HG03139 (cell line): ENCODE measurements around the gene PGM2.
"Not testable (repeated sequence)": the region's sequence is repeated elsewhere in the genome, so short reads cannot be mapped to it uniquely, and the experiment has no call there.

Source experiments
- ATAC-seq: cut with Tn5 transposase; IDR thresholded peaks from one replicate; pipeline ENCODE4 v1.9.1; 2021; ENCODE audit not compliant: unreplicated experiment

The PGM2 gene

GRCh38 chr4:37826295-37827029, at the start of gene PGM2:
PGM2 (plus strand) TSS chr4:37826686; CDS start chr4:37826733, 47 bp downstream.
- peak; percentile 96 for ATAC-seq

GRCh38 chr4:37779896-37780295, 46.6 kb upstream of the PGM2 start:
- ATAC-seq: no peak

DNA sequence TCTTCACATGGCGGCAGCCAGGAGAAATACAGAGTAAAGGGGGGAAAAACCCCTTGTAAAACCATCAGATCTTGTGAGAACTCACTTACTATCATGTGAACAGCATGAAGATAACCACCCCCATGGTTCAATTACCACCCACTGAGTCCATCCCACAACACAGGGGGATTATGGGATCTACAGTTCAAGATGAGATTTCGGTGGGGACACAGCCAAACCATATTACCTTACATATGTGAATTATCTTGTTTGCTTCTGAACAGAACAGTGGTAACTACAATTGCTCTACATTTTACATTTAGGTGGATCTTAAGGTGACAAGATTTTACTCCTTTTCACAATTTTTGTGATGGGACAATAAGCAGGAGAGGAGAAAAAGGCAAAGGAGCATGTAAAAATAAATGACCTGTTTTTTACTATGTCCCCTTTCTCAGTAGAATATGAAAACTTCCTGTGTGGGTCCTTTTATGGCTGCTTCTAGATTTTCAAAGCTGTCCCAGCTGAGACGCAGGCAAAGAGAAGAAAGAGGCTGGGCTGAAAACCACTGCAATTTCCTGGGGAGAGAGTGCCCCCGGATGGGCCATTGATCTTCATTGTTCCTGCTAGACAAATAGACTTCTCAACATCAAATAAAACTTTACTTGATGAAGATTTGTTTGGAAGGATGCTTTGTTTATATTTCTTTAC, 45.9 kb upstream of the PGM2 start:
- no peak for ATAC-seq

DNA sequence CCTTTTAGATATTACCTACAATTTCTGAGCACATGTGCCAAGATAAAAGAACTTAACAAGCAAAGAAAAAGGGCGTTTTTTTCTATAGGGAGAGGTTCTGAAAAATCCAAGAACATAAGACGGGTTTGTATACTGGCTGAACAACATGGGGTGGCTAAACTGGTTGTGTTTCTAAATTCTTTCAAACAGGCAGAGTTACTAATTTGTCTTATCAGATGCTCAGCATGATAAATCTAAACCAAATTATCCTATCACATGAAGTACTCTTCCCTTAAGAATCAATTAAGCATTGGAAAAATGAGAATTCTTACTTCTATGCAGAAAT, 45.4 kb upstream of the PGM2 start:
- no peak for ATAC-seq

DNA sequence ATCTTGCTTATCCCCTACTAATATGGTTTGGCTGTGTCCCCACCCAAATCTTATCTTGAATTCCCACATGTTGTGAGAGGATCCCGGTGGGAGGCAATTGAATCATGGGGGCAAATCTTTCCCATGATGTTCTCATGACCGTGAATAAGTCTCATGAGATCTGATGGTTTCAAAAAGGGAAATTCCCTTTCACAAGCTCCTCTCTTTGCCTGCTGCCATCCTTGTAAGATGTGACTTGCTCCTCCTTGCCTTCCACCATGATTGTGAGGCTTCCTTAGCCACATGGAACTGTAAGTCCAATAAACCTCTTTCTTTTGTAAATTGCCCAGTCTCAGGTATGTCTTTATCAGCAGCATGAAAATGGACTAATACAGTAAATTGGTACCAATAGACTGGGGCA, 40.2 kb upstream of the PGM2 start:
- not testable (repeated sequence) for ATAC-seq

DNA sequence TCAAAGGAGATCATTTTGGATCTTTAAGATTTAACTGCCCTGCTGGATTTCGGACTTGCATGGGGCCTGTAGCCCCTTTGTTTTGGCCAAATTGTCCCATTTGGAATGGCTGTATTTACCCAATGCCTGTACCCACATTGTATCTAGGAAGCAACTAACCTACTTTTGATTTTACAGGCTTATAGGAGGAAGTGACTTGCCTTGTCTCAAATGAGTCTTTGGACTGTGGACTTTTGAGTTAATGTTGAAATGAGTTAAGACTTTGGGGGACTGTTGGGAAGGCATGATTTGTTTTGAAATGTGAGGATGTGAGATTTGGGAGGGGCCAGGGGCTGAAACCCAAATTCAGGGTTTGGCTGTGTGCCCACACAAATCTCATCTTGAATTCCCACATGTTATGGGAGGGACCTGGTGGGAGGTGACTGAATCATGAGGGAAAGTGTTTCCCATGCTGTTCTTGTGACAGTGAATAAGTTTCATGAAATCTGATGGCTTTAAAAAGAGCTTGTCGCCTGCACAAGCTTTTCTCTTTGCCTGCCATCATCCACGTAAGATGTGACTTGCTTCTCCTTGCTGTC, 38.5 kb upstream of the PGM2 start:
- not testable (repeated sequence) for ATAC-seq

GRCh38 chr4:37788819-37789218, 37.7 kb upstream of the PGM2 start:
- no peak for ATAC-seq

GRCh38 chr4:37792241-37792640, 34.2 kb upstream of the PGM2 start:
- no peak for ATAC-seq

- no peak for ATAC-seq
These were observed 32.9 kb upstream of the PGM2 start for GRCh38 chr4:37793562-37793961.

DNA sequence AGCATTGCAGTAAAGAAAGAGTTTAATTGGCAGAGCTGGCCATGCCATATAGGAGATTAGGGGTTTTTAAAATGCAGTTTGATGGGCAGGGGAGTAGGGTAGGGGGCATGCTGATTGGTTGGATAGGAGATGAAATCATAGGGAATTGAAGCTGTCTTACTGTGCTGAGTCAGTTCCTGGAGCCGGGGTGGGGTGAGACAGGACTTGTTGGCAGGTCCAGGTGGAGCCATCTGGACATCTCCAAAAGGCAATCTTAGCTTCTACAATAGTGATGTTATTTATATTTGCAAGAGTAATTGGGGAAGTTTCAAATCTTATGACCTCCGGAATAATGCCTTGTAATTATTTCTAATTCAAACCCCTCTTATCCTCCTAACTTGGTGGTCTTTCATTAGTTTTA, 32.4 kb upstream of the PGM2 start:
- no peak for ATAC-seq

GRCh38 chr4:37795581-37796195, 30.8 kb upstream of the PGM2 start:
- no peak for ATAC-seq

DNA sequence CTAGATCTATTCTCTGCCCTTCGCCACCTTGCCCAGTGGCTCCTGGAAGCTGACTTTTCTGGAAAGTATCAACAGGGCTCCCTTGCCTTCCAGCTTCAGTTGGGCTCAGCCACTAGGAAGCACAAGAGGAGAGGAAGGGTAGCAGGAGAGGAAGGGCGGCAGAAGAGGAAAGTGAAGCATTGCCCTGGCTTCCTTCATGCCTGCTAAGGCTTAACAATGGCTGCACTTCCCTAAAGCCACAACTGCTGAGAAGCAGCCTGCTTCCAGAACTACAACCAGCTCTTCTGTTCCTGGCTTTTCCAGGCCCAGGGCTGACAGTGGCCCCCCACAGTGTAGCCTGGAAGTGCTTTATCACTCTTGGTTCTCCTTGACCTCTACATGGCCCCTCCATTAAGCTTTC, 29.1 kb upstream of the PGM2 start:
- ATAC-seq: no peak

- ATAC-seq: no peak
These were observed 28.6 kb upstream of the PGM2 start for GRCh38 chr4:37797923-37798322.

- ATAC-seq: no peak
These were observed 27.9 kb upstream of the PGM2 start for GRCh38 chr4:37798616-37799015.

- no peak for ATAC-seq
These were observed 26.4 kb upstream of the PGM2 start for GRCh38 chr4:37799941-37800554.

DNA sequence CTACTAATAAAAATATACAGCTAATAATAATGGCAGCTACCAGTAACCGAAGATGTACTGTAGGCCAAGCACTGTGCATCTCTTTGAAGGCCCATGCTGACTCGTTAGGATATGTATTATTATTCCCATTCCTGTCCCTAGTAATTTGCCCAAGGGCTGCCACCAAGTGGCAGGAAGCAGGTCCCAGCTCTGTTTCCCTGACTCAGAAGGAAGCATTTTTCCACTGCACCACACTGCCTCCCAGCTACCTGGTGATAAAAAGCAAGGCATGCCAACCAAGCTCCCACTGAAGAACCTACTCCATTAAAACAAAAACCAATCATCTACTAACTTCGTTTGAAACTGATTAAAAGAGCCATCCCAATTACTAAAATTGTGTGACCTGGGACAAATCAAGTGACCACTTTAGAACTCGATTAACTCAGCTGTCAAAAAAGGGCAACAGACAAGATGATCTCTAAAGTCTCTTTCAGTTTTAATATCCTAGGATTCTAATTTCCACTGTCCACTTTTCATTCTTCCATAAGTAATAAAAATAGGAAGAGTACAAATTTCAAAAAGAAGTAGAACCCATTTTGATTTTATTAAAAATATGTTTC, 24.3 kb upstream of the PGM2 start:
- no peak for ATAC-seq

DNA sequence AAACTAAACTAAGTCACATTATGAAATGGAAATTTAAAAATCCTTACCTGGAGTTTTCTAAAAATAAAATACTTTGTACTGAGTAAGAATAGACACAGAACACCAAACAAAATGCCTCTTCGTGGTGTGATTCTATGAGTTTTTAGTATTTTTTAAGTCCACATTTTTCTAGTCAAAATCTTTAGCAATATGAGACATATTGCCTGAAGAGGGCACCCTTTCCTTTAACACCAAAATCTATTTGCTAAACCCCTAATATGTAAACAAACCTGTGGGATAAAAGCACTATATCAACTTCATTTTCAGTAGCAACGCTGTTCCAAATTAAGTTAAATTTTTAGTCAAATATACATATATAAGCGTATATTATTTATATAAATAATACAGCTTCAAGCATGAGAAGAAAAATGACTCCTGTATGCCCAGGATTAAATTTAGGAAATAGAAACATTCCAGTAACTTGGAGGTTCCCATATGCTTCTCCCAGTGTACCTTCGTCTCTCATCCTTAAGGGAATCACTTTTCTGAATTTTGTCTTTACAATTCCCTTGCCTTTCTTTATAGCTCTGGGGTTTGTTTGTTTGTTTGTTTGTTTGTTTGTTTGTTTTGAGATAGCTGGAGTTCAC, 23.0 kb upstream of the PGM2 start:
- no peak for ATAC-seq

- no peak for ATAC-seq
These were observed 21.4 kb upstream of the PGM2 start for GRCh38 chr4:37805091-37805490.

DNA sequence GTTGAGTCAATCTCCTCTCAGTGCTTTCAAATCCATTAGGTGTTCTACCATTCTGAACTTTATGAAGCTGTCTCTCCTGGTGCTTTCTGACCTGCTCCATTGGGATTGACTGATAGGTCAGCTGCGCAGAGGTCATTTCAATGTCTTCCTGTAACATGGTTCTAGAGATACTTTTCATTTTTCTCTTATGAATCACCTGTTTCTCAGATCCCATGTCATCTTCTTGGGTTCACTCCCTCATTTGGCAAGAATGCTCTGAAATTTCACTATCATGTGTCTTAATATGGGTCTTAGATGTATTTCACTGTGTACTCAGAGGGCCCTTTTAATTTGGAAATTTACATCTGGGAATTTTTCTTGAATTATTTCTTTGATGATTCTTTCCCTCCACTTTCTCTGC, 13.8 kb upstream of the PGM2 start:
- ATAC-seq: no peak

DNA sequence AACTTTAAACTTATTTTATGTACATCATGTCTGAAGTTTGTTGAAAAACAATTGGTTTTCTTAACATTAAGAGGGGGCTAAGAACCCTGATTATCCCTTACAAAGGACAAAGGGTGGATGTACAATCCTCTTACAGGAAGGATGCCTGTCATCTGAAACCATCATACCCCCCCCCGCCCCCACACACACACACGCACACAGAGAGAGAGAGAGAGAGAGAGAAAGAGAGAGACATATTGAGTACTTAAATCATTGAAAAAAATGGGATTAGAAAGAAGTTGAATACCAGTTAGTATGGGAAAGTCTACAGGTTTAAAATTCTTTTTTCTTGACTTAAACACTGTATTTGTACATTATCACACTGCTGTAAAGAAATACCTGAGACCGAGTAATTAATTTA, 10.9 kb upstream of the PGM2 start:
- no peak for ATAC-seq

GRCh38 chr4:37816006-37816405, 10.5 kb upstream of the PGM2 start:
- no peak for ATAC-seq
